RWPE2 (cell line): ENCODE data around the gene SLC4A2.
"Not testable (repeated sequence)": the region's sequence is repeated elsewhere in the genome, so short reads cannot be mapped to it uniquely, and the experiment has no call there.

Experiments
- ATAC-seq: fragments of 200-7000 bp; cut with Tn5 transposase; 3 replicates; pipeline ENCODE4 v1.9.1; 2021; ENCODE audit warnings: low read depth
- DNase-seq: peaks from one replicate; pipeline ENCODE4 v3.0.0-alpha.2; 2020; ENCODE audit warnings: low spot score
- H3K27ac ChIP-seq: fragments of 450-650 bp; 2 replicates; pipeline ENCODE4 v1.5.1; 2017; ENCODE audit warnings: mild to moderate bottlenecking; ENCODE audit not compliant: poor library complexity, severe bottlenecking
- H3K27me3 ChIP-seq: fragments of 250-450 bp; sonication (Bioruptor Pico); 2 replicates; pipeline ENCODE4 v1.5.1; 2021; ENCODE audit warnings: mild to moderate bottlenecking, moderate library complexity; ENCODE audit not compliant: insufficient read depth, poor library complexity, severe bottlenecking
- H3K36me3 ChIP-seq: fragments of 250-450 bp; sonication (Bioruptor Pico); 2 replicates; pipeline ENCODE4 v1.5.1; 2020; ENCODE audit warnings: low read depth, mild to moderate bottlenecking, moderate library complexity
- H3K4me1 ChIP-seq: fragments of 250-450 bp; sonication (Bioruptor Pico); 2 replicates; pipeline ENCODE4 v1.5.1; 2021; ENCODE audit warnings: mild to moderate bottlenecking, moderate library complexity; ENCODE audit not compliant: insufficient read depth, poor library complexity, severe bottlenecking
- H3K4me3 ChIP-seq: fragments of 250-450 bp; sonication (Bioruptor Pico); 2 replicates; pipeline ENCODE4 v1.5.1; 2021; ENCODE audit warnings: mild to moderate bottlenecking, moderate library complexity; ENCODE audit not compliant: severe bottlenecking
- H3K9me3 ChIP-seq: fragments of 250-450 bp; sonication (Bioruptor Pico); 2 replicates; pipeline ENCODE4 v1.5.1; 2021; ENCODE audit warnings: mild to moderate bottlenecking, moderate library complexity; ENCODE audit not compliant: severe bottlenecking
- CTCF ChIP-seq: fragments of 450-650 bp; IDR thresholded peaks from one replicate; pipeline ENCODE4 v1.5.1; 2017; ENCODE audit warnings: mild to moderate bottlenecking, moderate library complexity; ENCODE audit not compliant: poor library complexity, severe bottlenecking

SLC4A2 gene

GRCh38 chr7:151039850-151040548 is 19.4 kb upstream of the SLC4A2 start:
- Histone ChIP-seq H3K27me3 (no peaks in the 10 kb centered on the region), H3K4me1 (peaks cover 14% of the 10 kb centered on the region), H3K27ac (peak overlapping the region; percentile 80), H3K9me3 (no peaks in the 10 kb centered on the region), H3K4me3 (no peak overlapping the region), H3K36me3 (no peaks in the 10 kb centered on the region)
- DNase-seq (no peak), ATAC-seq (no peak)
- TF ChIP-seq CTCF: no peak

DNA sequence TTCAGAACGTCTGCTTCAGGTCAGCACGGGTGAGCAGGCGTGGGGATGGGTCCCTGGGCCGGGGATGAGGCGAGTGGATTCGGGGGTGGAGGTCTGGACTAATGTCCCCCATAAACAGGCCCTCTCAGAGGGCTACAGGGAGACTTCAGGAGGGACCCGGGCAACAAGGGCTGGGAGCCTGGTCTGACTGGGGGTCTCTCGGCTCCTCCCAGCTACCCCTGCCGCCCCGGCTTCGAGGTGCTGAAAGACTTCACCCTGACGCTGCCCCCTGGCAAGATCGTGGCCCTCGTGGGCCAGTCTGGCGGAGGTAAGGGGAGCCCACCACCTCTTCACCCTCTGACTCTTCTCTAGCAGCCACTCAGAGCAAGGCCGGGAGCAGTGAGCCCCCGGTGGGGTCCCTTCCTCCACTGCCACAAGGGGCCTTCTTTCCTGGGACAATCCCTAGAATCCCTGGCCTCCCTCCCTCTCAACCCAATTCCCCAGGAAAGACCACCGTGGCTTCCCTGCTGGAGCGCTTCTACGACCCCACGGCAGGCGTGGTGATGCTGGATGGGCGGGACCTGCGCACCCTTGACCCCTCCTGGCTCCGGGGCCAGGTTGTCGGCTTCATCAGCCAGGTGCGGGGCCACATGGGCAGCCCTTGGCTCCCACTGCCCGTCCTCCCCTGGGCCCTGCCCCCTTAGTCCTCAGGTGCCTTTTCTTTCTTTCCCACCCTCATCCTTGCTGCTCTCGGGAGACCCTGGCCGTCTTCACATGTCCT is 18.6 kb upstream of the SLC4A2 start:
- Histone ChIP-seq H3K9me3 (no peaks in the 10 kb centered on the region), H3K27me3 (no peaks in the 10 kb centered on the region), H3K36me3 (no peaks in the 10 kb centered on the region), H3K4me1 (peaks cover 14% of the 10 kb centered on the region), H3K4me3 (no peak overlapping the region), H3K27ac (no peak overlapping the region)
- no peak for ATAC-seq
- TF ChIP-seq CTCF: no peak
- no peak for DNase-seq

DNA sequence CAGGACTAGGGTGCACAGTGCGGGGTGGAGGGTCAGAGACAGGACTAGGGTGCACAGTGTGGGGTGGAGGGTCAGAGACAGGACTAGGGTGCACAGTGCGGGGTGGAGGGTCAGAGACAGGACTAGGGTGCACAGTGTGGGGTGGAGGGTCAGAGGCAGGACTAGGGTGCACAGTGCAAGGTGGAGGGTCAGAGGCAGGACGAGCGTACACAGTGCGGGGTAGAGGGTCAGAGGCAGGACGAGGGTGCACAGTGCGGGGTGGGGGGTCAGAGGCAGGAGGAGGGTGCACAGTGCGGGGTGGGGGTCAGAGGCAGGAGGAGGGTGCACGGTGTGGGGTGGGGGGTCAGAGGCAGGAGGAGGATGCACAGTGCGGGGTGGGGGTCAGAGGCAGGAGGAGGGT is 15.9 kb upstream of the SLC4A2 start:
- not testable (repeated sequence) for H3K27me3 ChIP-seq, ATAC-seq, H3K9me3 ChIP-seq, H3K4me3 ChIP-seq, H3K36me3 ChIP-seq, DNase-seq, H3K27ac ChIP-seq
- peaks cover 14% of the 10 kb centered on the region for H3K4me1 ChIP-seq

- no peak for TF ChIP-seq CTCF
- peaks cover 9% of the 10 kb centered on the region for H3K4me1 ChIP-seq
- no peaks in the 10 kb centered on the region for H3K9me3 ChIP-seq
- DNase-seq (no peak), ATAC-seq (no peak)
- H3K27ac ChIP-seq: no peak overlapping the region
- no peaks in the 10 kb centered on the region for H3K27me3 ChIP-seq
- no peaks in the 10 kb centered on the region for H3K36me3 ChIP-seq
- H3K4me3 ChIP-seq: no peak overlapping the region
These were observed 15.4 kb upstream of the SLC4A2 start for GRCh38 chr7:151043959-151044358.

GRCh38 chr7:151045262-151045661 is 14.1 kb upstream of the SLC4A2 start:
- Histone ChIP-seq H3K9me3 (no peaks in the 10 kb centered on the region), H3K4me1 (no peaks in the 10 kb centered on the region), H3K4me3 (no peak overlapping the region), H3K36me3 (no peaks in the 10 kb centered on the region), H3K27me3 (no peaks in the 10 kb centered on the region), H3K27ac (no peak overlapping the region)
- no peak for ATAC-seq
- no peak for DNase-seq
- no peak for TF ChIP-seq CTCF
